ENCODE results near the gene MYO15B. TPM values are rescaled to one million over a fixed set of nuclear protein-coding genes. Genes with fewer than 3 reads are reported as not detected.

The MYO15B gene
- polyA plus RNA-seq, 1 donor from 2014 or later = 2.4 TPM

DNA sequence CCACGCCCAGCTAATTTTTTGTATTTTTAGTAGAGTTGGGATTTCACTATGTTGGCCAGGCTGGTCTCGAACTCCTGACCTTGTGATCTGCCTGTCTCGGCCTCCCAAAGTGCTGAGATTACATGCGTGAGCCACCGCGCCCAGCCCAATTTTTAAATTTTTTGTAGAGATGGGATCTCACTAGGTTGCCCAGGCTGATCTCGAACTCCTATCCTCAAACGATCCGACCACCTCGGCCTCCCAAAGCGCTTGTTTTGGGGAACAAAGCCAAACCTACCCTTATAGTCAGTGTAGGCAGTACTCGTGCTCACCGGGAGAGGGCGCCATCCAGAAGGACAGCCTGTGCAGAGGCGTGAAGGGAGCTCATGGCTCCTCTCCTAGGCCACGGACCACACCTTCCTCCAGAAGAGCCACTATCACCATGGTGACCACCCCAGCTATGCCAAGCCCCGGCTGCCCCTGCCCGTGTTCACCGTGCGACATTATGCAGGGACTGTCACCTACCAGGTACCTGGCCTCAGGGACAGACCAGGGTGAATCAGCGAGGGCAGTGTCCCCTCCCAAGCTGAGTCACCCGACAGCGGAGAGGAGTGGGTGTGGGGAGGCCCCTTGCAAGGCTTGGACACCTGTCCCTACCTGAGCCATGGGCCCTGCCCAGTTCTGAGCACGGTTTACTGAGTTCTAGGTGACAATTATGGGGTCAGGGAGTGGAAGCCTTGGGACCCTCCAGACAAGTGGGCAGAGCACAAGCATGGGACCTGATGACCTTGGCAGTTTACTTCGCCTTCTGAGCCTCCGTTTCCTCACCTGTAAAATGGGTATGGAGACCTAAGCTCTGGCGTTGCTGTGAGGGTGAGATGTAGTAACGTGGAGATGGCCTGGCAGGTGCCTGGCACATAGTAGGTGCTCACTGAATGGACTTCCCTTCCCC, 13.7 kb downstream of the MYO15B start:
- no peak for TF ChIP-seq RAD21 (conservative IDR thresholded peaks at IDR 0.05)
- no peak for TF ChIP-seq EZH2 (IDR thresholded peaks at IDR 0.05; ENCODE audit: borderline replicate concordance, insufficient read depth, low read length, poor library complexity, severe bottlenecking)
- TF ChIP-seq, protein P1, sequence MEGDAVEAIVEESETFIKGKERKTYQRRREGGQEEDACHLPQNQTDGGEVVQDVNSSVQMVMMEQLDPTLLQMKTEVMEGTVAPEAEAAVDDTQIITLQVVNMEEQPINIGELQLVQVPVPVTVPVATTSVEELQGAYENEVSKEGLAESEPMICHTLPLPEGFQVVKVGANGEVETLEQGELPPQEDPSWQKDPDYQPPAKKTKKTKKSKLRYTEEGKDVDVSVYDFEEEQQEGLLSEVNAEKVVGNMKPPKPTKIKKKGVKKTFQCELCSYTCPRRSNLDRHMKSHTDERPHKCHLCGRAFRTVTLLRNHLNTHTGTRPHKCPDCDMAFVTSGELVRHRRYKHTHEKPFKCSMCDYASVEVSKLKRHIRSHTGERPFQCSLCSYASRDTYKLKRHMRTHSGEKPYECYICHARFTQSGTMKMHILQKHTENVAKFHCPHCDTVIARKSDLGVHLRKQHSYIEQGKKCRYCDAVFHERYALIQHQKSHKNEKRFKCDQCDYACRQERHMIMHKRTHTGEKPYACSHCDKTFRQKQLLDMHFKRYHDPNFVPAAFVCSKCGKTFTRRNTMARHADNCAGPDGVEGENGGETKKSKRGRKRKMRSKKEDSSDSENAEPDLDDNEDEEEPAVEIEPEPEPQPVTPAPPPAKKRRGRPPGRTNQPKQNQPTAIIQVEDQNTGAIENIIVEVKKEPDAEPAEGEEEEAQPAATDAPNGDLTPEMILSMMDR (IDR thresholded peaks at IDR 0.05; ENCODE audit: poor library complexity, severe bottlenecking) = no peak
- TF ChIP-seq MXI1 (conservative IDR thresholded peaks at IDR 0.05; ENCODE audit: poor library complexity, severe bottlenecking) = no peak
- no peak for TF ChIP-seq POLR2AphosphoS5 (IDR thresholded peaks at IDR 0.05)
- TF ChIP-seq, protein P2, sequence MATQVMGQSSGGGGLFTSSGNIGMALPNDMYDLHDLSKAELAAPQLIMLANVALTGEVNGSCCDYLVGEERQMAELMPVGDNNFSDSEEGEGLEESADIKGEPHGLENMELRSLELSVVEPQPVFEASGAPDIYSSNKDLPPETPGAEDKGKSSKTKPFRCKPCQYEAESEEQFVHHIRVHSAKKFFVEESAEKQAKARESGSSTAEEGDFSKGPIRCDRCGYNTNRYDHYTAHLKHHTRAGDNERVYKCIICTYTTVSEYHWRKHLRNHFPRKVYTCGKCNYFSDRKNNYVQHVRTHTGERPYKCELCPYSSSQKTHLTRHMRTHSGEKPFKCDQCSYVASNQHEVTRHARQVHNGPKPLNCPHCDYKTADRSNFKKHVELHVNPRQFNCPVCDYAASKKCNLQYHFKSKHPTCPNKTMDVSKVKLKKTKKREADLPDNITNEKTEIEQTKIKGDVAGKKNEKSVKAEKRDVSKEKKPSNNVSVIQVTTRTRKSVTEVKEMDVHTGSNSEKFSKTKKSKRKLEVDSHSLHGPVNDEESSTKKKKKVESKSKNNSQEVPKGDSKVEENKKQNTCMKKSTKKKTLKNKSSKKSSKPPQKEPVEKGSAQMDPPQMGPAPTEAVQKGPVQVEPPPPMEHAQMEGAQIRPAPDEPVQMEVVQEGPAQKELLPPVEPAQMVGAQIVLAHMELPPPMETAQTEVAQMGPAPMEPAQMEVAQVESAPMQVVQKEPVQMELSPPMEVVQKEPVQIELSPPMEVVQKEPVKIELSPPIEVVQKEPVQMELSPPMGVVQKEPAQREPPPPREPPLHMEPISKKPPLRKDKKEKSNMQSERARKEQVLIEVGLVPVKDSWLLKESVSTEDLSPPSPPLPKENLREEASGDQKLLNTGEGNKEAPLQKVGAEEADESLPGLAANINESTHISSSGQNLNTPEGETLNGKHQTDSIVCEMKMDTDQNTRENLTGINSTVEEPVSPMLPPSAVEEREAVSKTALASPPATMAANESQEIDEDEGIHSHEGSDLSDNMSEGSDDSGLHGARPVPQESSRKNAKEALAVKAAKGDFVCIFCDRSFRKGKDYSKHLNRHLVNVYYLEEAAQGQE (IDR thresholded peaks at IDR 0.05; ENCODE audit: borderline replicate concordance) = no peak
- TF ChIP-seq TAF1 (IDR thresholded peaks at IDR 0.05; ENCODE audit: low read depth) = no peak

DNA sequence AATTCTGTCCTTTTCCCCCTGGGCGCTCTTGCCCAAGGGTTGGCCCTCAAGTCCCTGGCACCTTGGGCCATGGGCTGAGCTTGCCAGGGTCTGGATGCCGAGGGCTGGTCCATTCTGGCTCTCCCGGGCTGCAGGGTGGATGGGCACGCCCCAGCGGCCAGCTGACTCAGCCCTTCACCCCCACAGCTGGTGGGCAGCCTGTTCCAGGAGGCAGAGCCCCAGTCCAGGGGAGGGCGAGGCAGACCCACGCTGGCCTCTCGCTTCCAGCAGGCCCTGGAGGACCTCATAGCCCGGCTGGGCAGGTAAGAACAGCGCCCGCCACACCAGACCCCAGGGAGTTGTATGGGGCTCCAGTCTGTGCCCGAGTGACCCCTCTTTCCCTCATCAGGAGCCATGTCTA, 15.0 kb downstream of the MYO15B start:
- Histone ChIP-seq H3K4me3 (ENCODE audit: low read length) (no peak overlapping the region), H3K27ac (ENCODE audit: low read length) (no peak overlapping the region), H3K36me3 (ENCODE audit: insufficient read depth, low read length) (no peaks in the 10 kb centered on the region), H2AFZ (ENCODE audit: low read depth, low read length) (no peak overlapping the region), H3K9me2 (ENCODE audit: insufficient read depth, low read length) (no peaks in the 10 kb centered on the region), H3K9ac (ENCODE audit: low read length) (no peak overlapping the region), H4K20me1 (ENCODE audit: insufficient read depth) (no peaks in the 10 kb centered on the region), H3K9me3 (ENCODE audit: low read length) (no peaks in the 10 kb centered on the region), H3F3A (ENCODE audit: insufficient read depth, low read length, poor library complexity, severe bottlenecking) (no peaks in the 10 kb centered on the region), H3K79me2 (replicated peaks; ENCODE audit: insufficient read depth, low read length) (no peaks in the 10 kb centered on the region), H3K4me2 (ENCODE audit: low read length) (no peak overlapping the region), H3K27me3 (ENCODE audit: insufficient read depth, low read depth, low read length) (no peaks in the 10 kb centered on the region)
- TF ChIP-seq TAF1 (IDR thresholded peaks at IDR 0.05; ENCODE audit: low read depth) (no peak), EZH2 (IDR thresholded peaks at IDR 0.05; ENCODE audit: borderline replicate concordance, insufficient read depth, low read length, poor library complexity, severe bottlenecking) (no peak), POLR2AphosphoS5 (IDR thresholded peaks at IDR 0.05) (no peak), SMC3 (conservative IDR thresholded peaks at IDR 0.05; ENCODE audit: poor library complexity) (no peak), MXI1 (conservative IDR thresholded peaks at IDR 0.05; ENCODE audit: poor library complexity, severe bottlenecking) (no peak), RAD21 (conservative IDR thresholded peaks at IDR 0.05) (no peak), EP300 (conservative IDR thresholded peaks at IDR 0.05; ENCODE audit: poor library complexity, severe bottlenecking) (no peak)
- TF ChIP-seq, protein P1 (IDR thresholded peaks at IDR 0.05; ENCODE audit: poor library complexity, severe bottlenecking) = no peak
- TF ChIP-seq, protein P2 (IDR thresholded peaks at IDR 0.05; ENCODE audit: borderline replicate concordance) = no peak

More for the DNA sequence above, 13.7 kb downstream of the MYO15B start:
- H3K27me3 ChIP-seq (ENCODE audit: insufficient read depth, low read depth, low read length) = no peaks in the 10 kb centered on the region
- no peak overlapping the region for H3K4me2 ChIP-seq (ENCODE audit: low read length)
- no peaks in the 10 kb centered on the region for H3K9me3 ChIP-seq (ENCODE audit: low read length)
- no peak overlapping the region for H3K9ac ChIP-seq (ENCODE audit: low read length)
- no peaks in the 10 kb centered on the region for H3F3A ChIP-seq (ENCODE audit: insufficient read depth, low read length, poor library complexity, severe bottlenecking)
- no peak overlapping the region for H3K27ac ChIP-seq (ENCODE audit: low read length)
- no peak overlapping the region for H3K4me3 ChIP-seq (ENCODE audit: low read length)
- H4K20me1 ChIP-seq (ENCODE audit: insufficient read depth) = no peaks in the 10 kb centered on the region
- no peaks in the 10 kb centered on the region for H3K79me2 ChIP-seq (replicated peaks; ENCODE audit: insufficient read depth, low read length)
- no peaks in the 10 kb centered on the region for H3K9me2 ChIP-seq (ENCODE audit: insufficient read depth, low read length)
- no peaks in the 10 kb centered on the region for H3K36me3 ChIP-seq (ENCODE audit: insufficient read depth, low read length)
- H2AFZ ChIP-seq (ENCODE audit: low read depth, low read length) = no peak overlapping the region
